Activated CD4-positive, alpha-beta T cell treated with anti-CD3 and anti-CD28 coated beads, Interleukin-10, Interleukin-2, amounts not matched to agents 100 ng/mL and 50 ng/mL, durations not matched to agents 16 hours and 8 hours (primary cell): ENCODE results near the gene CORO2B.

Experiments
- DNase-seq: peaks from one replicate; pipeline ENCODE4 v3.0.0-alpha.2; 2020

Gene CORO2B

GRCh38 chr15:68681836-68682235 is 103.0 kb downstream of the CORO2B start:
- no peak for DNase-seq

- no peak for DNase-seq
Observed at GRCh38 chr15:68682330-68682729, 103.5 kb downstream of the CORO2B start.

- DNase-seq, result no peak
Observed at GRCh38 chr15:68683026-68683425, 104.2 kb downstream of the CORO2B start.

GRCh38 chr15:68683551-68683950 is 104.8 kb downstream of the CORO2B start:
- no peak for DNase-seq

GRCh38 chr15:68684476-68684875 is 105.7 kb downstream of the CORO2B start:
- DNase-seq, result no peak

GRCh38 chr15:68687136-68687735 is 108.4 kb downstream of the CORO2B start:
- no peak for DNase-seq

- DNase-seq, result no peak
Observed at GRCh38 chr15:68691705-68692104, 112.9 kb downstream of the CORO2B start.

- DNase-seq, result no peak
Observed at GRCh38 chr15:68693071-68693470, 114.3 kb downstream of the CORO2B start.

- no peak for DNase-seq
Observed at GRCh38 chr15:68694111-68694510, 115.3 kb downstream of the CORO2B start.

GRCh38 chr15:68695061-68695595 is 116.3 kb downstream of the CORO2B start:
- no peak for DNase-seq

- DNase-seq, result no peak
Observed at GRCh38 chr15:68696414-68697363, 117.9 kb downstream of the CORO2B start.

GRCh38 chr15:68697711-68698690 is 119.2 kb downstream of the CORO2B start:
- no peak for DNase-seq

- no peak for DNase-seq
Observed at GRCh38 chr15:68698708-68699107, 119.9 kb downstream of the CORO2B start.

- DNase-seq, result no peak
Observed at GRCh38 chr15:68699124-68699880, 120.5 kb downstream of the CORO2B start.

GRCh38 chr15:68699881-68700454 is 121.2 kb downstream of the CORO2B start:
- no peak for DNase-seq

- no peak for DNase-seq
Observed at GRCh38 chr15:68700455-68701123, 121.8 kb downstream of the CORO2B start.

GRCh38 chr15:68701886-68702285 is 123.1 kb downstream of the CORO2B start:
- no peak for DNase-seq

GRCh38 chr15:68704496-68705021 is 125.8 kb downstream of the CORO2B start:
- DNase-seq, result no peak

- no peak for DNase-seq
Observed at GRCh38 chr15:68706256-68706655, 127.5 kb downstream of the CORO2B start.

GRCh38 chr15:68706931-68707330 is 128.1 kb downstream of the CORO2B start:
- DNase-seq, result no peak

- DNase-seq, result no peak
Observed at GRCh38 chr15:68707386-68707785, 128.6 kb downstream of the CORO2B start.
